GM18498 (cell line): ENCODE data around the gene RTP2.

Experiments used
- ATAC-seq: cut with Tn5 transposase; IDR thresholded peaks from one replicate; pipeline ENCODE4 v1.9.1; 2021; ENCODE audit warnings: mild to moderate bottlenecking, moderate library complexity; ENCODE audit not compliant: unreplicated experiment

The RTP2 gene

GRCh38 chr3:187677604-187678003, 24.8 kb downstream of the RTP2 start:
- no peak for ATAC-seq

GRCh38 chr3:187673012-187673411, 29.3 kb downstream of the RTP2 start:
- no peak for ATAC-seq

DNA sequence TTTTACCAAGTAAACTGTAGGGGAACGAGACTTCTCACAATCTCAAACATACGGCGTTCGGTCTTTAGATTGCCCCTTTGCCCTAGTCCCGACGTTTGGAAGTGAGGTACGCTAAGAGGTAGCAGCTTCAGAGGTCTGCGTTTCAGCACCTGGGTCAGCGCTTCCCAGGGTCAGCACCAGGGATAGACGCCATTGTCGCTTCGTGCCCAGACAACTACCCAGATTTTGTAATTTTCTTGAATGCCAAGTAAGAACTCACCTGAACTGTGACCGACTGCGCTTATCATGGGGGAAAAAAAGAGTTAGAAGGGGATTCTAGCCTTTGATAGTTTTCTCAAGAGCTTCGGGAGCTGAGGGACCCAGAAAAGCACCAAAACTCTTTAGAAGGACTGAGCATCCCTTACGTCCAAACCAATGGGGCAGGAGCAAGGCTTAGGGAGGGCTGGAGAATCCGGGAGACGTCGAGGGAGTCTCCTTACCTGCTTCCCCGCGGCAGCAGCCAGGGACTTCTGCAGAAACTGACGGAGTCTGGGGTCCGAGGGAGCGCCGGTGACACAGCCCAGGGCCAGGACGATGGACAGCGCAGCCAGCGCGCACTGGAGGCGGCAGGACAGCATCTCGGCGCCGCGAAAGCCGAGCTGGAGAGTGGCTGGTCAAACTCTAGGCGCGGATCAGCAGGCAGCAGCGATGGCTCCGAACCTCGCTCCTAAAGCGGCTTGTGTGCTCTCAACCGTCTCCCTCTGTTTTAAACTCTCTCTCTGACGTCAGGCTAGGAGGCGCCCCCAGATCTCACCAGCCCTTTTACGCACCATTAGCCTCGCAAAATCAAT, 32.5 kb downstream of the RTP2 start, which contains the start of gene SST:
TSS of gene SST (minus strand) at position 720 of the 830 bp plus-strand sequence. CDS start at position 617, 103 bp downstream.
- ATAC-seq = no peak

GRCh38 chr3:187667526-187667925, 34.8 kb downstream of the RTP2 start:
- ATAC-seq = no peak

GRCh38 chr3:187665764-187666402, 36.5 kb downstream of the RTP2 start:
- ATAC-seq = no peak

DNA sequence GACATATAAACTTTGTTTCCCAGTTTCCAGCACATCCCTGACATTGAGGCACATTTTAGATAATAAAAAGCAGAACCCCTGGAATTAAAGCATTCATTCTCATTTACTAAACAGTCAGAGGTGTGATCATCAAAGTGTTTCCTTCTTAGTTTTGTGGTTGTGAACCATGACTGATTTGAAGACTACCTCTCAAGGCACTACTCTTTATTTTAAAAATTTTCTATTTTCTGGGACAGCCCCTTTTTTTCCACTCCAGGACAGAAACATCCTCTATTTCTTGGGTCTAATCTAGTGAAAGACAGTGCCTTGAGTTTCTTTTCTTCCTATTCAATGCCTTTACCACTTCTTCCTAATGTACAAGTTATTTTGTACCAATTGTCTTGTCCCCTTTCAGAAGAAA, 37.3 kb downstream of the RTP2 start:
- ATAC-seq = no peak

- no peak for ATAC-seq
Measured at GRCh38 chr3:187662848-187663409, 39.4 kb downstream of the RTP2 start.

GRCh38 chr3:187661267-187661666, 41.1 kb downstream of the RTP2 start:
- no peak for ATAC-seq

GRCh38 chr3:187651282-187651681, 51.1 kb downstream of the RTP2 start:
- ATAC-seq = no peak
